ENCODE measurements around the gene FRZB. TPM values are rescaled to one million over a fixed set of nuclear protein-coding genes. Genes with fewer than 3 reads are reported as not detected.

Gene FRZB
- total RNA-seq, 1 experiment from 2014 or later: 0.49 TPM

DNA sequence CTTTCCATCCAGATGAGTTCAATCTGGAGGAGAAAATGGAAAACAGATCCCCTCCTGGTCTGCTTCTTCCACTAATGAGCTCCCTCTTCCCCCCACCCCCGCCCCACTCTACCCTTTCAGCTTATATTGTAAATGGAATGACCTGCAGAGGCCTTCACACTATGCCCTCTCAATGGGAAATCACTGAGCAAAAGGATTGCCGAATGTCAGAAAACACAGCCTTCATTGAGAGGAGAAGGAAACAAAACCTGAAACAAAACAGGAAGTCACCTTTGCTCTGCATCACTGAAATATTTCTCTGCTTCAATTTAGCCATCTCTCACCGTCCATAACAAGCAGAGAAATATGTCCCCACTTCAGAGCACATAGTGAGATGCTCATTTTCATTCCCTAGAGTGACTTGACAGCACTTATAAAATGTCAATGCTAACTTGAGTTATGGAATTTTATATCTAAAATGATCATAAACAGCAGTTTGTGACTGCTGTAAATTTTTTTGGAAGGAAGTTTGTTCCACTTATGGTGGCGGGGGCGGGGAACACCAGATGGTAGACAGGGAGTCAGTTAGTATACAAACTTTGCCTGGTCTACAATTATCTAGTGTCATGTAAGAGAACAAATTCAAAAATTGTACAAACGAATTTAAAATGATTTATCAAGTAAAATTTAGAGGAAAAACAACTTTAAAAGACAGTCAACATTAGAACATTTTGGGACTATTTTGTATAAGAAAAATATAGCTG lies 1.8 kb upstream of the FRZB start:
- peak in 1 of 2 experiments; percentile 17 for DNase-seq
- Histone ChIP-seq H3K36me3 (no peaks in the 10 kb centered on the region), H3K4me3 (peak overlapping the region; percentile 71), H3K27ac (no peak overlapping the region), H3K9me3 (replicated peaks) (no peaks in the 10 kb centered on the region), H3K4me1 (no peaks in the 10 kb centered on the region), H3K27me3 (no peaks in the 10 kb centered on the region)

DNA sequence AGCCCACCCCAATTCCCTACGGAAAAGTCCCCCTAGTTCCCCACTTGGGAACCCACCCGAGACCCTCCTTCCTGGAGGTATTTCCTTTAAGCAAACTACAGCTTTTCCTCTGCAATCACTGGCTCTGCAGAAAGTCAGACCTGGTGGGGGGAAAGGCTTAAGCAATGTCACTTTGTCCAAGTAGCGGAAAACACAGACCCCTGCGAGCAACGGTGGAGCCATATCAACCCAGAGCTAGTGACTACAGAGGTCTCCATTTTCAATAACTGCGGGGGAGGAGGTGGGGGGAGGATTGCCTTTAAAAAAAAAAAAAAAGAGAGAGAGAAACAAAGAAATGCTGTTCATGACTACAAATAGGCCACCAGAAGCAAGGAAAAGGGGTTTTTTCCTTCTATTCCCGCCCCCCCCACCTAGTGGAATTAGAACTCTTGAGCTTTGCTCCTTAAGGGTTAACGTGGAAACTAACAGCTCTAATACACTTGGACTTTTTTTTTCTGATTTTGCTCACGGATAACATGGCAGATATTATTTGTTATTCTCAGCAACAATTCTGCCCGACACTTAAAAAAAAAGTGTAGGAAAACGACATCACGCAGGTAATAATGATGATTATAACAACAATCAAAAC lies 1.1 kb upstream of the FRZB start:
- Histone ChIP-seq H3K4me3 (peak overlapping the region; percentile 71), H3K9me3 (replicated peaks) (no peaks in the 10 kb centered on the region), H3K36me3 (no peaks in the 10 kb centered on the region), H3K4me1 (no peaks in the 10 kb centered on the region), H3K27ac (peak overlapping the region; percentile 50), H3K27me3 (no peaks in the 10 kb centered on the region)
- DNase-seq: peak; percentile 6 to 41

DNA sequence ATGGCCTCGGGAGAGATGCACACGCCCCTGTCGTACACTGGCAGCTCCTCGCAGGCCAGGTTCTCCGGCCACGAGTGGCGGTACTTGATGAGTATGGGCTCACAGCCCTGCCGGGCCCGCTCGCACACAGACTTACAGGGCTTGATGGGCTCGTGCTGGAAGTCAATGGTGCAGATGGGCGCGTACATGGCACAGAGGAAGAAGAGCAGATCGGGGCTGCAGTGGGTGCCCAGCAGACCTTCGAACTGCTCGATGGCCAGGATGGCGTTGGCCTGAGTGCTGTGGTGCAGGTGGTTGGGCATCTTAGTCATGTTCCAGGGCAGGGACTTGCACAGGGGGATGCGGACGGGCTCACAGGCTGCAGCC lies 359 bp downstream of the FRZB start:
- no peaks in the 10 kb centered on the region for H3K4me1 ChIP-seq
- peak overlapping the region; percentile 71 for H3K4me3 ChIP-seq
- H3K27me3 ChIP-seq: no peaks in the 10 kb centered on the region
- H3K27ac ChIP-seq: no peak overlapping the region
- no peak for DNase-seq
- no peaks in the 10 kb centered on the region for H3K36me3 ChIP-seq
- no peaks in the 10 kb centered on the region for H3K9me3 ChIP-seq (replicated peaks)

DNA sequence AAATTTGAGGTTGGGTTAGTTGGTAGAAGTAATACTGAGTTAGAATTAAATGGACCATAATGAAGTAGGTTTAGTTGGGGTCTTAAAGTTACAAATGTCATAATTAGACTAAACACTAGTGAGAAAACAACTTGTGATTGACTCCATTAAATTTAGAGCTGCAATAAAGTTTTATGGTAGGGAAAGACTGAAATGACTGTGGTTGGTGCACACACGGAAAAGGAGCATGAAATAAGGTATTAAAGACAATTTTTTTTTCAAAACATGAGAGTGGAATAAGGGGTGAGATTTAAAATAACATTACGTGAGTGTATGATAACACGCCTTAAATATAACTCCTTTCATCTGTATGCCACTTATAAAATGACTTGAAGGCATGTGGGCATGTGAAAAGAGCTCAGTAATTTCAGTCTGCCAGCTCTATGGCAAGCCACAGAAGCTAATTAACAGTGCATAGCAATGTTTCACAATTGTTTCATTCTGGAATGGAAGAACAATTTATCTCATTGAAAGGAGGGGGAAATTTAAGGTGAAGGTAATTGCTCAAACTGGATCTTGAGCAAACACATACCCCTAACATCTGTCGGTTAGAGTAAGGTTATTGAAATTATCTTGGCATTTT lies 1.4 kb downstream of the FRZB start:
- Histone ChIP-seq H3K27ac (no peak overlapping the region), H3K27me3 (no peaks in the 10 kb centered on the region), H3K36me3 (no peaks in the 10 kb centered on the region), H3K4me1 (no peaks in the 10 kb centered on the region), H3K4me3 (no peak overlapping the region), H3K9me3 (replicated peaks) (no peaks in the 10 kb centered on the region)
- DNase-seq: no peak

- no peaks in the 10 kb centered on the region for H3K4me1 ChIP-seq
- H3K4me3 ChIP-seq: no peak overlapping the region
- no peaks in the 10 kb centered on the region for H3K27me3 ChIP-seq
These were observed 2.8 kb downstream of the FRZB start for GRCh38 chr2:182863642-182864041.

DNA sequence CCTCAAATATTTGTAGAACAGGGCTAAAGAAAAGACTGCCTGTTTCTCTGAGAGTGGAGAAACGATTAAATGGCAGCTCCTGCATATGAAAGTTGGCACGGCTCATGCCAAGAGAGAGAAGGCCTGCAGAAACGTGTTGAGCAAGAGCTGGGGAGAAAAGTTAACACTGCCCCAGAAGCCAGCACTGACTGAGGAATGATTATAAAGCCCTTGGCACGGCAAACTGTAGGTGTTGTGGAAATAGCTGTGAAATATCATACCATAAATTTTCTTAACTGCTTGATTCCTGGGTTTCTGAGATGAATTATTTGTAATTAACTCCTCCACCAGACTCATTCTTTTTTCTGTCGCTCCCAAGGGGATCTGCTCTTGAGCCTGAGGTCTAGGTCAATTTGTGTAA lies 4.3 kb downstream of the FRZB start:
- no peak for DNase-seq
- Histone ChIP-seq H3K27me3 (no peaks in the 10 kb centered on the region), H3K4me3 (no peak overlapping the region), H3K27ac (no peak overlapping the region), H3K9me3 (replicated peaks) (no peaks in the 10 kb centered on the region), H3K4me1 (no peaks in the 10 kb centered on the region), H3K36me3 (no peaks in the 10 kb centered on the region)

More at GRCh38 chr2:182863642-182864041, 2.8 kb downstream of the FRZB start:
- H3K36me3 ChIP-seq: no peaks in the 10 kb centered on the region
- no peaks in the 10 kb centered on the region for H3K9me3 ChIP-seq (replicated peaks)
- DNase-seq: no peak
- no peak overlapping the region for H3K27ac ChIP-seq

DNA sequence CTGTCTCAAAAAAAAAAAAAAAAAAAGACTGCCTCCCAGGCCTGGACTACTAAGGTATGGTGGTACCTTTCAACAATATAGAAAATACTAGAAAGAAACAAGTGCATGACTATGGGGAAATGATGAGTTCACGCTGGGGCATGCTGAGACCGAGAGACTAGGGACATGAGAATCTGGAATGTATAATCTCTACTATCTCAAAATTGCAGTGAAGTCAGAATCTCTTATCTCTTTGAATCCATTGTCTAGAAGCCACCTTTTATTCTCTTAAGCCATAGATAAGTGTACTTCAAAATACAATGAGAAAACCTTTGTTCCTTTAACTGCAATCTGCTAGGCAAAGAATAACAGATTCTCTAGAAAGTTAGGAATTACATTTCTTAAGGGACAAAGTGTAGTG lies 5.6 kb downstream of the FRZB start:
- DNase-seq: no peak

DNA sequence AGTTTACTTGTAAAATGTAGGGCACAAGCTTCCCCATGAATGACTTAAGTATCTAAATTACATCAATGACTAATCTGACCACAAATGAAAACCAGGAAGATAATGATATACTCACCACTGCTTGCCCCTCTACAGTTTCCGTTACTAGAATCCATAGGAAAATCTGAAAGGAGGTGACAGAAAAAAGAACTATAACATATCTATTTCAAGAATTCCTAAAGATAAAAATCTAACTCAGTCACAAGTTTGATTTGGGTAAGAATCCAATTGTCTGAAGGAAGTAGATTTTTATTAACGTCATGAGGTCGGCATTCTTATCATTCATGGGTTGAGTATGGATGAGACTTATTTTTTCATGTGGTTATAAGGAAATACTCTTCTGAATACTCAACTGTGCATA lies 7.8 kb downstream of the FRZB start:
- no peak for DNase-seq
- H3K9me3 ChIP-seq (replicated peaks): no peaks in the 10 kb centered on the region
- no peaks in the 10 kb centered on the region for H3K36me3 ChIP-seq
- no peaks in the 10 kb centered on the region for H3K4me1 ChIP-seq
- no peak overlapping the region for H3K4me3 ChIP-seq
- H3K27ac ChIP-seq: no peak overlapping the region
- no peaks in the 10 kb centered on the region for H3K27me3 ChIP-seq

More for the DNA sequence above, 5.6 kb downstream of the FRZB start:
- no peak overlapping the region for H3K27ac ChIP-seq
- no peaks in the 10 kb centered on the region for H3K36me3 ChIP-seq
- no peaks in the 10 kb centered on the region for H3K9me3 ChIP-seq (replicated peaks)
- no peak overlapping the region for H3K4me3 ChIP-seq
- no peaks in the 10 kb centered on the region for H3K4me1 ChIP-seq
- no peaks in the 10 kb centered on the region for H3K27me3 ChIP-seq

DNA sequence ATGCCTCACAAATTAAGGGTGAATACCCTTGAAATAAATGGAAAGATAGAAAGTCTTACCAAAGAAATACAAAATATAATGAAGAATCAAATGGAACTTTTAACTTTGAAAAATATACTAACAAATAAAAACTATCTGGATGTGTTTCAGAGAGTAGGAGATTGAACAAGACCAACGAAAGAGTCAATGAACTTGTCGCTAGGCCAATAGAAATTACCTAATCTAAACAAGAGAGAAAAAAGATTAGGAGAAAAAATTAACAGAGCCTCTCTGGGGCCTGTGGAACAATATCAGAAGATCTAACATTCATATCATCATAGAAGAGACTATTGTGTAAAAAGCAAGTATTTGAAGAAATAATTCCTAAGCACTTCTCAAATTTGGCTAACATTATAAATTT lies 11.1 kb downstream of the FRZB start:
- no peaks in the 10 kb centered on the region for H3K9me3 ChIP-seq (replicated peaks)
- H3K27ac ChIP-seq: no peak overlapping the region
- DNase-seq: no peak

DNA sequence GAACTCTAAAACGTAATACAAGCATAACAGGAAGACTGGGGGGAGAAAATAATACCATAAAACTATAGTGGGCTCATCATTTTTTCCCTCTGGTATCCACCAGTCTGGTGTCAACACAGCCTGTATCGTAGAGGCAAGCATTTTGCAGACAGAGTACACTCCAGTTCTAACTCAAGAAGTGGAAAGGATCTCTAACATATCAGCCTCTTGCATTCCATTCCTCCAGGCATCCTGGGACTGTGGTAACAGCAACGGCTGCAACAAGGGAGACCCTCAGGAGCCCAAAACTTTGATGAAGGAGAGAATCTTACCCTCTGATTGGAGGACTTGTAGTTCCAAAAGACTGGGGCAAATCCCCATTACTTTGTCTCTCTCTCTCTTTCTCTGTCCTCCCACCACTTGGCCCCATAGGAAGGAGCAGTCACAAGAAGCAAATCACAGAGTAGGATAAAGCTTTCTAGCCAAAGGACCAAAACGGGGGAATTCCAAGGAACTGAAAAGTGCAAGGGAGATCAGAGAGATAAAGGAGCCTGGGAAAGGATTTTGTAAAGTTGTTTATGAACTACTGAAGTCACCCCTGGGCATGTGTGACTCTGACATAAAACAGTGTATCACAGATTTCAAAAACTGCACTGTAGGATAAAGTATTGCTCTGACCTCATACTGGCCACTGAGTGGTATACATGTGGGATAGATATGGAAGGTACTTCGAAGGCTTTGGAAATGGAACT lies 11.9 kb downstream of the FRZB start:
- no peak overlapping the region for H3K4me3 ChIP-seq
- DNase-seq: no peak
- H3K9me3 ChIP-seq (replicated peaks): no peaks in the 10 kb centered on the region
- peaks cover 8% of the 10 kb centered on the region for H3K4me1 ChIP-seq
- no peaks in the 10 kb centered on the region for H3K27me3 ChIP-seq
- no peaks in the 10 kb centered on the region for H3K36me3 ChIP-seq
- no peak overlapping the region for H3K27ac ChIP-seq

More for the DNA sequence above, 11.1 kb downstream of the FRZB start:
- Histone ChIP-seq H3K4me3 (no peak overlapping the region), H3K4me1 (peaks cover 8% of the 10 kb centered on the region), H3K27me3 (no peaks in the 10 kb centered on the region), H3K36me3 (no peaks in the 10 kb centered on the region)

DNA sequence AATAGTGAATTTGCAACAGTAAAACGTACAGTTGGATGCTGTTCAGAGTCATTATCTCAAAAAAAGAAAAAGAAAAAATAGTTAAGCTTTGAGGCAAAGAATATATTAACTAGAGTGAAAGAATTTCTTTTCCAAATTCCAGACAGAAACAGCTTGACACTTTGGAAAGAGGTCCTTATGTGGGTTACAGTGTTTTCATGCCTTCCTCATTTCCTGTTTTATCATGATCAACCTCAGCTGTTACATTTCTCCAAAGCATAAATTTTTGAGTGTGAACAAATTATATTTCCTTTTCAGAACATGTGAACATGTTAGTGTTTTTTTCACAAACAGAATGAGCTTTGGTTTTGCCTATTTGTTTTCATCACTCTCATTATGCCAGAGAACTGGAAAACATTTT lies 13.6 kb downstream of the FRZB start:
- no peak for DNase-seq
- H3K4me3 ChIP-seq: no peak overlapping the region
- no peaks in the 10 kb centered on the region for H3K9me3 ChIP-seq (replicated peaks)
- H3K36me3 ChIP-seq: no peaks in the 10 kb centered on the region
- no peak overlapping the region for H3K27ac ChIP-seq
- H3K4me1 ChIP-seq: peaks cover 8% of the 10 kb centered on the region
- H3K27me3 ChIP-seq: no peaks in the 10 kb centered on the region

DNA sequence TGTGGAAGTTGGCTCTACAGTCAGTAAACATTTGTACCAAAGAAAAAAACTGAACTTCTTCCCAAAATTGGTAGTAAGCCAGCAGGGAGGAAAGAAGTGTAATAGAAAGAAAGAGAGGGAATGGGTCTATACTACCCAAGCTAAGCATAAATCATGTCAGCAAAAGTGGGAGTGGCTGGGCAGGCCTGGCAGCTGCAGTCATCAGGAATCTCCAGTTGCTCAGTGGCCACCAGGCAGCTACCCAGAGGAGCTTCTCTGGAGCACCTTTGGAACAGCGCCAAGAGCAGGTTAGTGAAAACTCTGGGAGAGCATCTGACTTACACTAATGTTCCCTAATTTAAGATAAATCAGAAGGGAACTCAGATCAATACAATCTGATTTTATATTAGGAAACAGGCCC lies 14.3 kb downstream of the FRZB start:
- Histone ChIP-seq H3K36me3 (no peaks in the 10 kb centered on the region), H3K27me3 (no peaks in the 10 kb centered on the region), H3K4me3 (no peak overlapping the region), H3K27ac (no peak overlapping the region), H3K4me1 (peaks cover 8% of the 10 kb centered on the region), H3K9me3 (replicated peaks) (no peaks in the 10 kb centered on the region)
- peak; percentile 57 to 66 for DNase-seq

- H3K4me3 ChIP-seq: peak overlapping the region; percentile 37
- no peak overlapping the region for H3K27ac ChIP-seq
- H3K4me1 ChIP-seq: peaks cover 5% of the 10 kb centered on the region; the same call in 1 of the 2 replicates
- H3K36me3 ChIP-seq: no peaks in the 10 kb centered on the region
- no peaks in the 10 kb centered on the region for H3K27me3 ChIP-seq
- no peaks in the 10 kb centered on the region for H3K9me3 ChIP-seq (replicated peaks)
- DNase-seq: peak in 1 of 2 experiments; percentile 33
These were observed 20.5 kb downstream of the FRZB start for GRCh38 chr2:182845794-182846417.

GRCh38 chr2:182836451-182836850 lies 30.0 kb downstream of the FRZB start:
- no peak for DNase-seq
- H3K27ac ChIP-seq: no peak overlapping the region
- no peaks in the 10 kb centered on the region for H3K4me1 ChIP-seq
- H3K36me3 ChIP-seq: no peaks in the 10 kb centered on the region
- H3K4me3 ChIP-seq: no peak overlapping the region
- no peaks in the 10 kb centered on the region for H3K9me3 ChIP-seq (replicated peaks)
- H3K27me3 ChIP-seq: no peaks in the 10 kb centered on the region
